Astrocyte (in vitro differentiated cells and primary cell): Measurements from ENCODE around the gene DNAJC5. TPM values are rescaled to one million over a fixed set of nuclear protein-coding genes. Genes with fewer than 3 reads are reported as not detected.

Experiments
- DNase-seq: peaks from one replicate; pipeline ENCODE4 v3.0.0-alpha.2; 2010; ENCODE audit warnings: low read depth
- FAIRE-seq: peaks from 2 replicates; lab custom pipeline; 2011; peaks lifted over from hg19 to GRCh38; lab: Jason Lieb, UNC
- H2AFZ ChIP-seq: 2 replicates; pipeline ENCODE4 v1.6.0; 2012; ENCODE audit warnings: low read depth, low read length, inconsistent platforms
- H3K27ac ChIP-seq: 2 replicates; pipeline ENCODE4 v1.5.1; 2011; ENCODE audit warnings: low read depth, low read length, inconsistent platforms
- H3K27me3 ChIP-seq: 2 replicates; pipeline ENCODE4 v1.6.0; 2011; ENCODE audit warnings: low read length, inconsistent platforms; ENCODE audit not compliant: insufficient read depth
- H3K36me3 ChIP-seq: 2 replicates; pipeline ENCODE4 v1.5.1; 2011; ENCODE audit warnings: low read length, inconsistent platforms; ENCODE audit not compliant: insufficient read depth
- H3K4me1 ChIP-seq: 2 replicates; pipeline ENCODE4 v1.5.1; 2011; ENCODE audit warnings: low read length, inconsistent platforms; ENCODE audit not compliant: insufficient read depth
- H3K4me2 ChIP-seq: 2 replicates; pipeline ENCODE4 v1.6.0; 2012; ENCODE audit warnings: low read length, inconsistent platforms
- H3K4me3 ChIP-seq: 2 replicates; pipeline ENCODE4 v1.5.1; 2011; ENCODE audit warnings: low read depth, mild to moderate bottlenecking, low read length, inconsistent platforms; ENCODE audit not compliant: insufficient read depth
- H3K79me2 ChIP-seq: 2 replicates; pipeline ENCODE4 v1.6.0; 2012; ENCODE audit warnings: mild to moderate bottlenecking, low read length, inconsistent platforms; ENCODE audit not compliant: insufficient read depth
- H3K9ac ChIP-seq: 2 replicates; pipeline ENCODE4 v1.6.0; 2012; ENCODE audit warnings: mild to moderate bottlenecking, low read length, inconsistent platforms
- H3K9me3 ChIP-seq: 2 replicates; pipeline ENCODE4 v1.5.1; 2012; ENCODE audit warnings: low read depth, mild to moderate bottlenecking, low read length, inconsistent platforms; ENCODE audit not compliant: insufficient read depth
- H4K20me1 ChIP-seq: 2 replicates; pipeline ENCODE4 v1.6.0; 2012; ENCODE audit warnings: low read length, inconsistent platforms; ENCODE audit not compliant: insufficient read depth
- H3K27ac Mint-ChIP-seq: one replicate; pipeline ENCODE4 v1.8.0; 2021; ENCODE audit warnings: mild to moderate bottlenecking, mixed read lengths; ENCODE audit not compliant: unreplicated experiment
- H3K27me3 Mint-ChIP-seq: one replicate; pipeline ENCODE4 v1.8.0; 2021; ENCODE audit warnings: low read depth, mixed read lengths; ENCODE audit not compliant: unreplicated experiment
- H3K36me3 Mint-ChIP-seq: one replicate; pipeline ENCODE4 v1.8.0; 2021; ENCODE audit warnings: low read depth, mixed read lengths; ENCODE audit not compliant: unreplicated experiment
- H3K4me1 Mint-ChIP-seq: one replicate; pipeline ENCODE4 v1.8.0; 2021; ENCODE audit warnings: low read depth, mixed read lengths; ENCODE audit not compliant: unreplicated experiment
- H3K4me3 Mint-ChIP-seq: one replicate; pipeline ENCODE4 v1.8.0; 2021; ENCODE audit warnings: mild to moderate bottlenecking, moderate library complexity, mixed read lengths; ENCODE audit not compliant: unreplicated experiment
- H3K9me3 Mint-ChIP-seq: one replicate; pipeline ENCODE4 v1.8.0; 2021; ENCODE audit warnings: mild to moderate bottlenecking, mixed read lengths; ENCODE audit not compliant: unreplicated experiment
- EZH2 ChIP-seq: IDR thresholded peaks from 2 replicates; pipeline ENCODE4 v1.6.1; 2012; ENCODE audit warnings: mild to moderate bottlenecking, low read length, inconsistent platforms; ENCODE audit not compliant: insufficient read depth
- total RNA-seq: library from RNA; stranded (reverse); gene quantifications from 2 replicates; pipeline ENCODE4 v1.2.1, GENCODE V29; 2021
- TF ChIP-seq, protein P1 (sequence below): IDR thresholded peaks from 2 replicates; pipeline ENCODE4 v1.5.1; 2011; ENCODE audit warnings: low read depth, mild to moderate bottlenecking, inconsistent platforms, low read length, moderate library complexity; ENCODE audit not compliant: insufficient read depth

Gene DNAJC5
- total RNA-seq, 1 donor from 2014 or later = 64.6 TPM

DNA sequence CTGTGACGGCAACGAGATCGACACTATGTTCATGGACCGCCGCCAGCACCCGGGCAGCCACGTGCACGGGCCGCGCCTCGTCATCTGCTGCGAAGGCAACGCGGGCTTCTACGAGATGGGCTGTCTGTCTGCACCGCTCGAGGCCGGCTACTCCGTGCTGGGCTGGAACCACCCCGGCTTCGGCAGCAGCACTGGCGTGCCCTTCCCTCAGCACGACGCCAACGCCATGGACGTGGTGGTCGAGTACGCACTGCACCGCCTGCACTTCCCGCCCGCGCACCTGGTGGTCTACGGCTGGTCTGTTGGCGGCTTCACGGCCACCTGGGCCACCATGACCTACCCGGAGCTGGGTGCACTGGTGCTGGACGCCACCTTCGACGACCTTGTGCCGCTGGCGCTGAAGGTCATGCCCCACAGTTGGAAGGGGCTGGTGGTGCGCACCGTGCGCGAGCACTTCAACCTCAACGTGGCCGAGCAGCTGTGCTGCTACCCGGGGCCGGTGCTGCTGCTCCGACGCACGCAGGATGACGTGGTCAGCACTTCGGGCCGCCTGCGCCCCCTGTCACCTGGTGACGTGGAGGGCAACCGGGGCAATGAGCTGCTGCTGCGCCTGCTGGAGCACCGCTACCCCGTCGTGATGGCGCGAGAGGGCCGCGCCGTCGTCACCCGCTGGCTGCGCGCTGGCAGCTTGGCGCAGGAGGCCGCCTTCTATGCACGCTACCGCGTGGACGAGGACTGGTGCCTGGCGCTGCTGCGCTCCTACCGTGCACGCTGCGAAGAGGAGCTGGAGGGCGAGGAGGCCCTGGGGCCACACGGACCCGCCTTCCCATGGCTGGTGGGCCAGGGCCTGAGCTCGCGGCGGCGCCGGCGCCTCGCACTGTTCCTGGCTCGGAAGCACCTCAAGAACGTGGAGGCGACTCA is 32.7 kb upstream of the DNAJC5 start:
- Mint-ChIP-seq H3K36me3 (peaks cover 2% of the 10 kb centered on the region), H3K27me3 (no peaks in the 10 kb centered on the region), H3K9me3 (no peaks in the 10 kb centered on the region), H3K4me1 (peaks cover 15% of the 10 kb centered on the region), H3K27ac (no peak overlapping the region), H3K4me3 (no peak overlapping the region)
- Histone ChIP-seq H3K36me3 (peaks cover 2% of the 10 kb centered on the region), H3K4me2 (no peak overlapping the region), H4K20me1 (peaks cover 12% of the 10 kb centered on the region), H3K79me2 (peaks cover 38% of the 10 kb centered on the region), H3K27ac (no peak overlapping the region), H3K9ac (no peak overlapping the region), H3K4me1 (peaks cover 23% of the 10 kb centered on the region), H3K27me3 (no peaks in the 10 kb centered on the region), H3K4me3 (no peak overlapping the region), H2AFZ (no peak overlapping the region), H3K9me3 (no peaks in the 10 kb centered on the region)
- no peak for DNase-seq
- TF ChIP-seq, protein P1, sequence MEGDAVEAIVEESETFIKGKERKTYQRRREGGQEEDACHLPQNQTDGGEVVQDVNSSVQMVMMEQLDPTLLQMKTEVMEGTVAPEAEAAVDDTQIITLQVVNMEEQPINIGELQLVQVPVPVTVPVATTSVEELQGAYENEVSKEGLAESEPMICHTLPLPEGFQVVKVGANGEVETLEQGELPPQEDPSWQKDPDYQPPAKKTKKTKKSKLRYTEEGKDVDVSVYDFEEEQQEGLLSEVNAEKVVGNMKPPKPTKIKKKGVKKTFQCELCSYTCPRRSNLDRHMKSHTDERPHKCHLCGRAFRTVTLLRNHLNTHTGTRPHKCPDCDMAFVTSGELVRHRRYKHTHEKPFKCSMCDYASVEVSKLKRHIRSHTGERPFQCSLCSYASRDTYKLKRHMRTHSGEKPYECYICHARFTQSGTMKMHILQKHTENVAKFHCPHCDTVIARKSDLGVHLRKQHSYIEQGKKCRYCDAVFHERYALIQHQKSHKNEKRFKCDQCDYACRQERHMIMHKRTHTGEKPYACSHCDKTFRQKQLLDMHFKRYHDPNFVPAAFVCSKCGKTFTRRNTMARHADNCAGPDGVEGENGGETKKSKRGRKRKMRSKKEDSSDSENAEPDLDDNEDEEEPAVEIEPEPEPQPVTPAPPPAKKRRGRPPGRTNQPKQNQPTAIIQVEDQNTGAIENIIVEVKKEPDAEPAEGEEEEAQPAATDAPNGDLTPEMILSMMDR = no peak
- no peak for TF ChIP-seq EZH2
- FAIRE-seq = no peak

DNA sequence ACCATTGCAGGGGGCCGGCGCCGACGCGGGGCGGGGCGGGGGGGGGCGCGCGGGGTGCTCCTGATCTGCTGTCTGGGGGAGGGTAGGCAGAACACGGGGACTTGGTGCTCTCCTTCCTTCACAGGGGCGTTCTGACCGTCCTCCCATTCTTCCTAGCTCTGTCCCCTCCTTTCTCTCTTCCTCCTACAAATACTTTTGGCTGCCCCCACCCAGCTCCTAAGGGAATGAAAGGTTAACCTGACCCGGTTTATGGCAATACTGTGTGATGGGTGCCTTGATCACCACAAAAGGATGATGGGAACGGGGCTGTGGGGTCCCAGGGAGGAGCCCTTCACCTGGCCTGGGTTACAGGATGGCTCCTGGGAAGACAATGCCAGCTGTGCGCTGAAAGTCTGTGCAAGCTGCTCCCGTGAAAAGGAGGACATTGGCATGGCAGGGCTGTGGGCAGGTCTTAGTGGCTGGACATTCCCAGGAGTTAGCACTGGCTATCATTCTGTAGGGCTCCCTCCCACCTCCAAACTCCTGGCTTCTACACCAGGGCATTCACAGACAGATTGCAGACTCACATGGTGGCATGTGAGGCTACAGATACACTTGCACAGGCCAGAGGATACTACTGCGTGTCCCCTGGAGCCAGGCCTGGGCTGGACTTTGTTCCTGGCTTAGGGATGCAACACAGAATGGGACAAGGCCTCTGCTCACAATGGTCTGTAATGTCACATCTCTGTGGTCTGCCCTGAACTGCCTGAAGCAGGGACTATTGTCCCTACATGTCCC is 31.7 kb upstream of the DNAJC5 start:
- H3K27me3 Mint-ChIP-seq = no peaks in the 10 kb centered on the region
- FAIRE-seq = no peak
- peak overlapping the region; percentile 98 for H3K4me3 Mint-ChIP-seq
- no peak overlapping the region for H3K27ac ChIP-seq
- peaks cover 47% of the 10 kb centered on the region for H3K79me2 ChIP-seq
- no peaks in the 10 kb centered on the region for H3K27me3 ChIP-seq
- H4K20me1 ChIP-seq = peaks cover 21% of the 10 kb centered on the region
- no peaks in the 10 kb centered on the region for H3K9me3 Mint-ChIP-seq
- peaks cover 2% of the 10 kb centered on the region for H3K36me3 ChIP-seq
- no peaks in the 10 kb centered on the region for H3K9me3 ChIP-seq
- no peak for DNase-seq
- peaks cover 19% of the 10 kb centered on the region for H3K4me1 ChIP-seq
- H3K9ac ChIP-seq = peak overlapping the region; percentile 94
- TF ChIP-seq, protein P1 = no peak
- TF ChIP-seq EZH2 = no peak
- H3K36me3 Mint-ChIP-seq = peaks cover 5% of the 10 kb centered on the region
- no peak overlapping the region for H2AFZ ChIP-seq
- peak overlapping the region; percentile 94 for H3K27ac Mint-ChIP-seq
- peak overlapping the region; percentile 91 for H3K4me2 ChIP-seq
- H3K4me3 ChIP-seq = peak overlapping the region; percentile 86
- peaks cover 16% of the 10 kb centered on the region for H3K4me1 Mint-ChIP-seq
